Effector memory CD4-positive, alpha-beta T cell (primary cell): ENCODE data around the gene KLHL42.
"Not testable (repeated sequence)": the region's sequence is repeated elsewhere in the genome, so short reads cannot be mapped to it uniquely, and the experiment has no call there.

Experiments
- DNase-seq, 3 donors: peaks; one replicate each; pipeline ENCODE4 v3.0.0-alpha.2; 2020
- H3K27ac ChIP-seq: 2 replicates; pipeline ENCODE4 v1.7.0; 2013; ENCODE audit warnings: mild to moderate bottlenecking, low read length, moderate library complexity; ENCODE audit not compliant: insufficient read depth, poor library complexity, severe bottlenecking
- H3K27me3 ChIP-seq: replicated peaks from 2 replicates; pipeline ENCODE4 v1.7.0; 2013; ENCODE audit warnings: mild to moderate bottlenecking, low read length; ENCODE audit not compliant: insufficient read depth, control insufficient read depth, poor library complexity, severe bottlenecking
- H3K36me3 ChIP-seq: 2 replicates; pipeline ENCODE4 v1.7.0; 2013; ENCODE audit warnings: mild to moderate bottlenecking, low read length, moderate library complexity; ENCODE audit not compliant: control insufficient read depth, insufficient read depth
- H3K4me1 ChIP-seq: 2 replicates; pipeline ENCODE4 v1.7.0; 2013; ENCODE audit warnings: low read length, mild to moderate bottlenecking; ENCODE audit not compliant: control insufficient read depth, insufficient read depth, poor library complexity, severe bottlenecking
- H3K4me3 ChIP-seq: 2 replicates; pipeline ENCODE4 v1.7.0; 2013; ENCODE audit warnings: low read length, low read depth, mild to moderate bottlenecking; ENCODE audit not compliant: insufficient read depth, poor library complexity, severe bottlenecking
- H3K9me3 ChIP-seq: 2 replicates; pipeline ENCODE4 v1.7.0; 2013; ENCODE audit warnings: mild to moderate bottlenecking, low read length, moderate library complexity; ENCODE audit not compliant: control insufficient read depth

The KLHL42 gene

GRCh38 chr12:27847293-27847692 is 67.3 kb downstream of the KLHL42 start:
- not testable (repeated sequence) for H3K27ac ChIP-seq, H3K4me1 ChIP-seq

GRCh38 chr12:27851311-27851710 is 71.3 kb downstream of the KLHL42 start:
- H3K27ac ChIP-seq: no peak overlapping the region
- no peaks in the 10 kb centered on the region for H3K4me1 ChIP-seq
- no peak for DNase-seq
- no peaks in the 10 kb centered on the region for H3K36me3 ChIP-seq
- no peak overlapping the region for H3K4me3 ChIP-seq
- H3K9me3 ChIP-seq: no peaks in the 10 kb centered on the region
- H3K27me3 ChIP-seq: no peaks in the 10 kb centered on the region

More at GRCh38 chr12:27847293-27847692, 67.3 kb downstream of the KLHL42 start:
- H3K9me3 ChIP-seq, H3K4me3 ChIP-seq, H3K27me3 ChIP-seq, DNase-seq, H3K36me3 ChIP-seq: not testable (repeated sequence)

GRCh38 chr12:27852117-27852516 is 72.1 kb downstream of the KLHL42 start:
- no peak for DNase-seq
- Histone ChIP-seq H3K27ac (no peak overlapping the region), H3K4me3 (no peak overlapping the region), H3K36me3 (no peaks in the 10 kb centered on the region), H3K9me3 (no peaks in the 10 kb centered on the region), H3K27me3 (no peaks in the 10 kb centered on the region), H3K4me1 (no peaks in the 10 kb centered on the region)
